GM23248 (cell line): ENCODE results near the gene CD80.

ENCODE experiments used
- EZH2 ChIP-seq: fragments of 200-600 bp; sonication (generic); IDR thresholded peaks from 2 replicates; pipeline ENCODE4 v1.6.1; 2018; ENCODE audit warnings: antibody characterized with exemption, mild to moderate bottlenecking; ENCODE audit not compliant: insufficient read depth, poor library complexity, severe bottlenecking
- EZH2phosphoT487 ChIP-seq: fragments of 200-600 bp; sonication (generic); IDR thresholded peaks from 2 replicates; pipeline ENCODE4 v1.6.1; 2018; ENCODE audit warnings: antibody characterized with exemption, moderate library complexity, mild to moderate bottlenecking, low read depth; ENCODE audit not compliant: insufficient read depth

GRCh38 chr3:119536757-119537156, 22.7 kb downstream of the CD80 start:
- TF ChIP-seq EZH2 (no peak), EZH2phosphoT487 (no peak)
